Measurements from ENCODE around the gene RANBP3.

The RANBP3 gene

DNA sequence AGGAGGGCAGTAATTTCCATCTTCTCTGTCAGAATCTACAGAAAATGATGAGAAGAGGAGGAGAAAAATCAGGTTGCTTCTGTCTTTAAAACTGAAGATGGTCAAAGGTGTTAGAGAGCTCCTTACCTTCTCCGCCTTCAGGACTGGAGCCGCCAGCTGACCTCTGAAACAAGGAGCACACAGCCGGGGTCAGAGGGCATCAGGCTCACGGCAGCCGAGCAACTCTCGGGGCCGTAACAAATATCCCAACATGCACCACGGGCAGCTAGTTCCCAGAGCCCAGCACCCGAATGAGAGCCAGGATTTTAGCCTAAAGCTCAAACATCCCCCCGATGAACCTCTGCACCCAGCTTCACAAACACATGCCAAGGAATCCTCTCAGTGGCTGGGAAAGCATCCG is 36.3 kb downstream of the RANBP3 start:
- Histone ChIP-seq H3K27ac (ENCODE audit: low read depth, low read length, poor library complexity, severe bottlenecking) (no peak overlapping the region), H3F3A (ENCODE audit: insufficient read depth, low read length) (no peaks in the 10 kb centered on the region), H3K36me3 (ENCODE audit: insufficient read depth, low read length) (peaks cover 53% of the 10 kb centered on the region), H3K4me3 (ENCODE audit: low read depth, low read length, poor library complexity, severe bottlenecking) (no peak overlapping the region), H3K9ac (ENCODE audit: low read length) (no peak overlapping the region), H3K9me2 (ENCODE audit: low read depth, low read length) (no peaks in the 10 kb centered on the region), H3K4me1 (ENCODE audit: insufficient read depth, low read length, severe bottlenecking) (no peaks in the 10 kb centered on the region), H3K79me2 (ENCODE audit: insufficient read depth, low read length) (no peaks in the 10 kb centered on the region), H3K4me2 (ENCODE audit: low read length) (no peak overlapping the region), H3K27me3 (ENCODE audit: insufficient read depth, low read length) (no peaks in the 10 kb centered on the region), H4K20me1 (ENCODE audit: insufficient read depth, low read length) (no peaks in the 10 kb centered on the region), H2AFZ (ENCODE audit: low read length) (no peak overlapping the region), H3K9me3 (ENCODE audit: low read length) (no peaks in the 10 kb centered on the region)
- TF ChIP-seq, protein P1, sequence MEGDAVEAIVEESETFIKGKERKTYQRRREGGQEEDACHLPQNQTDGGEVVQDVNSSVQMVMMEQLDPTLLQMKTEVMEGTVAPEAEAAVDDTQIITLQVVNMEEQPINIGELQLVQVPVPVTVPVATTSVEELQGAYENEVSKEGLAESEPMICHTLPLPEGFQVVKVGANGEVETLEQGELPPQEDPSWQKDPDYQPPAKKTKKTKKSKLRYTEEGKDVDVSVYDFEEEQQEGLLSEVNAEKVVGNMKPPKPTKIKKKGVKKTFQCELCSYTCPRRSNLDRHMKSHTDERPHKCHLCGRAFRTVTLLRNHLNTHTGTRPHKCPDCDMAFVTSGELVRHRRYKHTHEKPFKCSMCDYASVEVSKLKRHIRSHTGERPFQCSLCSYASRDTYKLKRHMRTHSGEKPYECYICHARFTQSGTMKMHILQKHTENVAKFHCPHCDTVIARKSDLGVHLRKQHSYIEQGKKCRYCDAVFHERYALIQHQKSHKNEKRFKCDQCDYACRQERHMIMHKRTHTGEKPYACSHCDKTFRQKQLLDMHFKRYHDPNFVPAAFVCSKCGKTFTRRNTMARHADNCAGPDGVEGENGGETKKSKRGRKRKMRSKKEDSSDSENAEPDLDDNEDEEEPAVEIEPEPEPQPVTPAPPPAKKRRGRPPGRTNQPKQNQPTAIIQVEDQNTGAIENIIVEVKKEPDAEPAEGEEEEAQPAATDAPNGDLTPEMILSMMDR (IDR thresholded peaks at IDR 0.05; ENCODE audit: low read length), result no peak
- TF ChIP-seq EZH2 (IDR thresholded peaks at IDR 0.05; ENCODE audit: borderline replicate concordance, low read length), result no peak

DNA sequence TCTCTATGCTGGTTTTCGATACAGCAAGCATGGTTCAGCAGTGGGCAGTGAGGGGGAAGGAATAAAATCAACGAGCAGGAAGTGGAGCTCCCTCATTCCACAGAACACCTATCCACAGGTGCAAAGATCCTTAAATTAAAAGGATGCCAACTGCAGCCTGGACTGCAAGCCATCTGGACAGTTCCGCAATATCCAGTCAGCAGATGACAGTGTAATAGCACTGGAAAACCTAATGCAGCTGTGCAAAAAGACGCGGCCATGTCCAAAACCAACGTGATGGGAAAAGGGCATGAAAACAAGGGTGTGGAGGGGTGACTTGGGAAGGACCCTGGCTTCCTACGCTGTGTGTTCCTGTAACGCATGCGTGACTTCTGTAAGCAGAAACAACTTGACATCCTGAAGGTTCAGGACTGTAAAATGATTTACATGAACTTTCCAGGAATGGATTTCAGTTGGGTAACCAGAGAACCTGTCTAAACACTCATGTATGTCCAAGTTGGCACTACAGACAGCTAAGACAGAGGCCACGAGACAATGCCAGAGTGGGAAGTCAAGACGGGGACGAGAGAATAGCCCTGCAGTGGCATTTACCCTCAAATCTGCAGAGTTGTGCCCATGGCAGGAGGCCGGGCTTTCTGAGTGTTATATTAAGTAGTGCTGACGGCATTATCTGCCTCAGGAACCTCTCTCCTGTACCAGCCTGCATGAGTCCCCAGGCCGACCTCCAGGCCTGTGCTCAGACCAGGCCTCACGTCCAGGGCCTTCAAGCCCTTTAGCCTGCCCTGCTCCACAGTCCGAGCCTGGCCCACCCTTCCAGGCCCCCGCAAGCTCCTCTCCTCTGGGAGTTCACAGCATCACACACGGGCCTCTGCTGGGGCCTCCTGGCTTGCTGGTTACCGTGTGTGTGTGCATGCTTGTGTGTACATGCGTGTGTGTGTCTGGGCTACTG is 37.4 kb downstream of the RANBP3 start:
- no peaks in the 10 kb centered on the region for H3K9me3 ChIP-seq (ENCODE audit: low read length)
- peaks cover 58% of the 10 kb centered on the region for H3K36me3 ChIP-seq (ENCODE audit: insufficient read depth, low read length)
- H3K4me1 ChIP-seq (ENCODE audit: insufficient read depth, low read length, severe bottlenecking), result no peaks in the 10 kb centered on the region
- H3K4me3 ChIP-seq (ENCODE audit: low read depth, low read length, poor library complexity, severe bottlenecking), result no peak overlapping the region
- no peaks in the 10 kb centered on the region for H4K20me1 ChIP-seq (ENCODE audit: insufficient read depth, low read length)
- no peak overlapping the region for H3K27ac ChIP-seq (ENCODE audit: low read depth, low read length, poor library complexity, severe bottlenecking)
- no peaks in the 10 kb centered on the region for H3K9me2 ChIP-seq (ENCODE audit: low read depth, low read length)
- no peaks in the 10 kb centered on the region for H3K27me3 ChIP-seq (ENCODE audit: insufficient read depth, low read length)
- H3K79me2 ChIP-seq (ENCODE audit: insufficient read depth, low read length), result no peaks in the 10 kb centered on the region
- TF ChIP-seq, protein P1 (IDR thresholded peaks at IDR 0.05; ENCODE audit: low read length), result no peak
- no peak for TF ChIP-seq EZH2 (IDR thresholded peaks at IDR 0.05; ENCODE audit: borderline replicate concordance, low read length)
- no peak overlapping the region for H3K9ac ChIP-seq (ENCODE audit: low read length)
- no peak overlapping the region for H2AFZ ChIP-seq (ENCODE audit: low read length)
- no peak overlapping the region for H3K4me2 ChIP-seq (ENCODE audit: low read length)
- H3F3A ChIP-seq (ENCODE audit: insufficient read depth, low read length), result no peaks in the 10 kb centered on the region

DNA sequence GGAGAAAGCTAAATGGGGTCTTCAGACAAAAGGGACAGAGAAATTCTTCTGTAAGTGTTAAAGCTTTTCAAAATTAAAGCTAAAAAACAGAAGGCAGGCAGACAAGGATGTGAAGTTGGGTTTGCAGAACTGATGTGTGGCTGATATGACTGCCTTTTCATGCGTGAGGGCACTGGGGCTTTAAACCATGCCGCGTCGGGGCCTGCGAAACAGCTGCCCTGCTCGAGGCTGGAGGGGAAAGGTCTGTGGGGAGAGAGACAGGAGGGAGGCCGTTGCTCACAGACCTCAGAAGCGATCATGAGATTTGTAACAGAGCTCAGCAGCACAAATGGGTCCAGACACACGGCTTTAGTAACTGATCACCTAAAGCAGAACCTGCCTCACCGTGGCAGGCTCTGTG is 40.4 kb downstream of the RANBP3 start:
- no peaks in the 10 kb centered on the region for H3K9me3 ChIP-seq (ENCODE audit: low read length)
- no peaks in the 10 kb centered on the region for H4K20me1 ChIP-seq (ENCODE audit: insufficient read depth, low read length)
- no peak overlapping the region for H2AFZ ChIP-seq (ENCODE audit: low read length)
- no peak overlapping the region for H3K4me3 ChIP-seq (ENCODE audit: low read depth, low read length, poor library complexity, severe bottlenecking)
- no peaks in the 10 kb centered on the region for H3K4me1 ChIP-seq (ENCODE audit: insufficient read depth, low read length, severe bottlenecking)
- H3K4me2 ChIP-seq (ENCODE audit: low read length), result no peak overlapping the region
- no peaks in the 10 kb centered on the region for H3K27me3 ChIP-seq (ENCODE audit: insufficient read depth, low read length)
- no peaks in the 10 kb centered on the region for H3K79me2 ChIP-seq (ENCODE audit: insufficient read depth, low read length)
- no peak overlapping the region for H3K27ac ChIP-seq (ENCODE audit: low read depth, low read length, poor library complexity, severe bottlenecking)
- H3K9me2 ChIP-seq (ENCODE audit: low read depth, low read length), result no peaks in the 10 kb centered on the region
- TF ChIP-seq, protein P1 (IDR thresholded peaks at IDR 0.05; ENCODE audit: low read length), result no peak
- no peak for TF ChIP-seq EZH2 (IDR thresholded peaks at IDR 0.05; ENCODE audit: borderline replicate concordance, low read length)
- peaks cover 73% of the 10 kb centered on the region for H3K36me3 ChIP-seq (ENCODE audit: insufficient read depth, low read length)
- H3K9ac ChIP-seq (ENCODE audit: low read length), result no peak overlapping the region
- H3F3A ChIP-seq (ENCODE audit: insufficient read depth, low read length), result no peaks in the 10 kb centered on the region
